CD4-positive, alpha-beta T cell treated with Interleukin-2 at 100 ng/mL for 4 hours (primary cell): ENCODE results near the gene MARK3.

ENCODE experiments used
- DNase-seq: peaks from one replicate; pipeline ENCODE4 v3.0.0-alpha.2; 2020; ENCODE audit warnings: low spot score

Gene MARK3

DNA sequence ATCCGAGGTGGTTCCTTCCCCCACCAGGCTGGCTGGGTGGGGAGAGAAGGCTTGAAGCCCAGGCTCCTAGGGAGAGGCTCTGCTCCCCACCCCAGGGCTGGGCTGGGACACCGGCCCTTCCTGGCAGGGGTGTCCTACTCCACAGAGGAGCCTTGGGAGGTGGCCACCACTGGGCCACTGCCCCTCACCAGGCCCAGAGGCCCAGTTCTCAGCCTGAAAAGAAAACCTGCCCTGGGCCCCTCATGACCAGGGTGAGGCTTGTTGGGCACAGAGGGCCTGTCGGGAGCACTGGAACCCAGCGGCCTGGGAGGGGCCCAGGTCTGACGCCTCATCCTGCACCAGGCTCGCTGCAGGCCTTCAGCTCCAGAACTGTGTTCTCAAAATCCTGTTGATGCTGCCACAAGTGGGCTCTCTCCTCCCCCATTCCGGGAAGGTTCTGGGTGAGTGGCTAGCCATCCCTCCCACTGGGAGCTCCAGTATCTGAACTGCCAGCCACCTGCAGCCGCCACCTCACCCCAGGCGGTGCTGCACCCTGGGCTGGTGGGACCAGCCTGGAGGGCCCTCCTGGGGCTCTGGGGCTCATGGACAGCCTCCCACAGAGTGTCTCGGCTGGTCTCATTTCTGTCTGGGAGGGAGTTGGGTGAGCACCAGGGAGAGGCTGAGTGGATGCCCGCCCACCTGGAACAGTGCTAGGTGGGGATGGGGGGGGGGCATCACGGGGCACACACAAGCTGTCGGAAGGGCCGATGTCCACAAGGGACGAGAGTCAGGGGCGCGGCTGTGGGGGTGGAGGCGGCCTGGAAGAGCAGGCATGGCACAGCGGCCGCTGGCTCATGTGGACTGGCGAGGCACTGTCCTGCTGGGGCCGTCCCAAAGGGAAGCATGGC lies 165.5 kb downstream of the MARK3 start:
- no peak for DNase-seq

DNA sequence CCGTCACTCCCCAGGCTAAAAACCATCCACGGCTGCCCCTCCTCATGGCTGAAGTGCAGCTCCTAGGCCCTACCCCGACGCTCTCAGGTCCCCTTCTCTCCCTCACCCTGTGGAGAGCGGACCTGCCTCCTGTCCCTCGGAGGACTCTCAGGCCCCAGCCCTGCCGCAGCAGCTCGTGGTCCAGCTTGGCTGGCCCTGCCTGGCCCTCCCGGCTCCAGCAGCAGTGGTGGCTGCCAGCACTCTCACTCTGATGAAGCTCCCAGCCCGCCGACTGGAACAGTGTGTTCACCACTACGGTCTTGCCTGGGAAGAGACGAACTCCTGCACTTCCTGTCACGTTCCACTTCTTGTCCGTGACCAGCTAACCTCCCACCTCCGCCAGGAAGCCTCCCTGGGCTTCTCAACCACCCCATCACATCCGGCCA lies 166.1 kb downstream of the MARK3 start:
- DNase-seq: no peak

DNA sequence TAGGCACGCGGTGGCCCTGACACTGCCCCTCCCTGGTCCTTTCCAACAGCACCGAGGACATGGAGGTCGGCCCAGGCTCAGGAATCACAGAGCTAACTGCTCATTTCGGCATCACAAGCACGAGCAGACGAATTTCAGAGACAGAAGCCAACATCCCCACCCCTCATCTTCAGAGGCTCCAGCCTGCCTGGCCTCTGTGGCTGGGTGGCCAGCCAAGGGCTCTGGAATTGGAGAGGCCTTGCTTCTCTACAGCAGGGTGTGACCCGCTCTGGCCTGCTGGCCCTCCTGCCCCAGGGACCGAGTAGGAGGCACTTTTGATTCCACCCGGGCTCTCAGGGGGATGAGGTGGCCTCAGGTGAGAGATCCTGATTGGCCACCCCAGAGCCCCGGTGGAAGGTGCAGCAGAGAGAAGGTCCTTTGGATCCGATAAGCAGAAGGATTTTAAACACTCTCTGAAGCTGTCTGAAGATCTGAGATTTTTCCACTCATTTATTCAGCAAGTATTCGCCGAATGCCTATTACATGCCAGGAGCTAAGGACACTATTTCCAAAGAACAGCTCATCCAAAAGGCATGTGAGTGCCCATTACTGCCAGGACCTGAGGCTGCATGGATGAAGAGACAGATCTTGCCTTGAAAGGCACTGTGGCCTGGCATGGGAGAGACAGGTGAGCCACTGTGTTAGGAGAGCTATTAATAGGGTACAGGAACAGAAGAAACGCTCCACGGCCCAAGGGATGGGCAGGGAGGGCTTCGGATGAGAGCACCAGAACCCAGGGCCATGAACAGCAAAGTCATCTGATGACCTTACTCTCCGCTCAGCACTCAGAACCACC lies 167.0 kb downstream of the MARK3 start:
- DNase-seq: no peak

DNA sequence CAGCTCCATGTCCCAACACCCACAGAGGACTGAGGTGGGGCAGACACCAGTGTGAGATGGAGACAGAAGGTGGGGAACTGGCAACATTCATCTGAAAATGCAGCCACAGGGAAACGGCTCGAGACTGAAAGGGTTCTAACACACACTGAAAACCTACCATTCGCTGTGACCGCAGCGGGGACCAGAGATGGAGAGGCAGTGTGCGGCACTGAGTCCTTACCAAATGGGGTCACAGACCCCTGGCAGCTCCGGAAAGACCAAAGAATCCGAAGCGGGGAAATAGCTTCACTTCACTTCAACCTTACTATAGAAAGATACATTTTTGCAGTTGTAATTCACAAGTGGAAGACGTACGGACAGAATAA lies 167.6 kb downstream of the MARK3 start:
- no peak for DNase-seq
